ENCODE measurements around the gene ZNF619. TPM values are rescaled to one million over a fixed set of nuclear protein-coding genes. Genes with fewer than 3 reads are reported as not detected.

ZNF619 gene
- total RNA-seq, 1 donor from 2014 or later = 16.7 TPM

GRCh38 chr3:40505599-40506462 is 28.9 kb downstream of the ZNF619 start, which contains the start of gene ZNF620:
TSS of gene ZNF620 (plus strand) at chr3:40506039. CDS start at chr3:40506353, 314 bp downstream.
- Mint-ChIP-seq H3K4me1 (peaks cover 13% of the 10 kb centered on the region), H3K9me3 (no peaks in the 10 kb centered on the region), H3K27me3 (no peaks in the 10 kb centered on the region), H3K36me3 (ENCODE audit: low read depth) (peaks cover 9% of the 10 kb centered on the region), H3K27ac (peak within 1 kb of the TSS; percentile 79), H3K4me3 (peak within 1 kb of the TSS; percentile 96)
- DNase-seq (peak; percentile 35), ATAC-seq (ENCODE audit: low read depth) (peak; percentile 83)
- TF ChIP-seq CTCF (IDR thresholded peaks at IDR 0.05) = no peak
- POLR2A ChIA-PET = interaction anchor here (1.5 to 2.7 kb wide), 3 partner anchors 19 to 48 kb away, joined by 7 to 17 read pairs (median 13); partner anchors contain the start of genes RPL14, ZNF619 and ZNF621
- intact Hi-C loops (cut with micrococcal nuclease) = loop anchor here (1.0 to 5.0 kb wide), 3 partner anchors 18 to 49 kb away; partner anchors contain the start of genes RPL14, ZNF619 and ZNF621
- CTCF ChIA-PET = interaction anchor here (0.8 to 1.4 kb wide), 3 partner anchors 13 to 49 kb away, joined by 3 to 5 read pairs (median 3); partner anchors contain the start of genes RPL14 and ZNF621

GRCh38 chr3:40511031-40511718 is 34.3 kb downstream of the ZNF619 start:
- ChIA-PET POLR2A (interaction anchor here (1.0 kb wide), 1 partner anchor 14 kb away, joined by 3 read pairs; the partner anchor contains the start of gene ZNF621), CTCF (no interaction called here)
- no peak for TF ChIP-seq CTCF (IDR thresholded peaks at IDR 0.05)
- H3K4me1 Mint-ChIP-seq = peaks cover 7% of the 10 kb centered on the region
- DNase-seq (no peak), ATAC-seq (ENCODE audit: low read depth) (no peak)
- H3K27ac Mint-ChIP-seq = no peak overlapping the region
- intact Hi-C loops (cut with micrococcal nuclease) = no loop called here
- H3K27me3 Mint-ChIP-seq = no peaks in the 10 kb centered on the region
- H3K4me3 Mint-ChIP-seq = no peak overlapping the region
- H3K9me3 Mint-ChIP-seq = no peaks in the 10 kb centered on the region
- H3K36me3 Mint-ChIP-seq (ENCODE audit: low read depth) = peaks cover 21% of the 10 kb centered on the region

- Mint-ChIP-seq H3K4me3 (no peak overlapping the region), H3K9me3 (no peaks in the 10 kb centered on the region), H3K27ac (no peak overlapping the region), H3K36me3 (ENCODE audit: low read depth) (peaks cover 21% of the 10 kb centered on the region), H3K27me3 (no peaks in the 10 kb centered on the region), H3K4me1 (no peaks in the 10 kb centered on the region)
- no peak for DNase-seq
- ChIA-PET CTCF (no interaction called here), POLR2A (no interaction called here)
- no peak for TF ChIP-seq CTCF (IDR thresholded peaks at IDR 0.05)
- no peak for ATAC-seq (ENCODE audit: low read depth)
- intact Hi-C loops (cut with micrococcal nuclease) = no loop called here
Observed at GRCh38 chr3:40516201-40516600, 39.3 kb downstream of the ZNF619 start.

GRCh38 chr3:40518067-40518466 is 41.1 kb downstream of the ZNF619 start:
- H3K4me3 Mint-ChIP-seq = no peak overlapping the region
- POLR2A ChIA-PET = no interaction called here
- H3K4me1 Mint-ChIP-seq = no peaks in the 10 kb centered on the region
- DNase-seq = no peak
- H3K27me3 Mint-ChIP-seq = no peaks in the 10 kb centered on the region
- H3K9me3 Mint-ChIP-seq = no peaks in the 10 kb centered on the region
- H3K27ac Mint-ChIP-seq = no peak overlapping the region
- ATAC-seq (ENCODE audit: low read depth) = no peak
- no peak for TF ChIP-seq CTCF (IDR thresholded peaks at IDR 0.05)
- CTCF ChIA-PET = no interaction called here
- peaks cover 21% of the 10 kb centered on the region for H3K36me3 Mint-ChIP-seq (ENCODE audit: low read depth)
- intact Hi-C loops (cut with micrococcal nuclease) = no loop called here

- no peak for TF ChIP-seq CTCF (IDR thresholded peaks at IDR 0.05)
- DNase-seq = no peak
- Mint-ChIP-seq H3K36me3 (ENCODE audit: low read depth) (peaks cover 20% of the 10 kb centered on the region), H3K27ac (no peak overlapping the region), H3K4me3 (no peak overlapping the region), H3K27me3 (no peaks in the 10 kb centered on the region), H3K4me1 (no peaks in the 10 kb centered on the region), H3K9me3 (no peaks in the 10 kb centered on the region)
- ChIA-PET POLR2A (no interaction called here), CTCF (no interaction called here)
- no peak for ATAC-seq (ENCODE audit: low read depth)
- intact Hi-C loops (cut with micrococcal nuclease) = no loop called here
Observed at GRCh38 chr3:40518848-40519247, 41.9 kb downstream of the ZNF619 start.

Measured in activated B cell treated with CpG ODN at 0.5 μM for 24 hours (primary cell).